Measurements from ENCODE around the gene PRCD. TPM values are rescaled to one million over a fixed set of nuclear protein-coding genes. Genes with fewer than 3 reads are reported as not detected.

The PRCD gene
- polyA plus RNA-seq, 1 of the 3 experiments (the other 2 are of a cell fraction), result 2.2 TPM

DNA sequence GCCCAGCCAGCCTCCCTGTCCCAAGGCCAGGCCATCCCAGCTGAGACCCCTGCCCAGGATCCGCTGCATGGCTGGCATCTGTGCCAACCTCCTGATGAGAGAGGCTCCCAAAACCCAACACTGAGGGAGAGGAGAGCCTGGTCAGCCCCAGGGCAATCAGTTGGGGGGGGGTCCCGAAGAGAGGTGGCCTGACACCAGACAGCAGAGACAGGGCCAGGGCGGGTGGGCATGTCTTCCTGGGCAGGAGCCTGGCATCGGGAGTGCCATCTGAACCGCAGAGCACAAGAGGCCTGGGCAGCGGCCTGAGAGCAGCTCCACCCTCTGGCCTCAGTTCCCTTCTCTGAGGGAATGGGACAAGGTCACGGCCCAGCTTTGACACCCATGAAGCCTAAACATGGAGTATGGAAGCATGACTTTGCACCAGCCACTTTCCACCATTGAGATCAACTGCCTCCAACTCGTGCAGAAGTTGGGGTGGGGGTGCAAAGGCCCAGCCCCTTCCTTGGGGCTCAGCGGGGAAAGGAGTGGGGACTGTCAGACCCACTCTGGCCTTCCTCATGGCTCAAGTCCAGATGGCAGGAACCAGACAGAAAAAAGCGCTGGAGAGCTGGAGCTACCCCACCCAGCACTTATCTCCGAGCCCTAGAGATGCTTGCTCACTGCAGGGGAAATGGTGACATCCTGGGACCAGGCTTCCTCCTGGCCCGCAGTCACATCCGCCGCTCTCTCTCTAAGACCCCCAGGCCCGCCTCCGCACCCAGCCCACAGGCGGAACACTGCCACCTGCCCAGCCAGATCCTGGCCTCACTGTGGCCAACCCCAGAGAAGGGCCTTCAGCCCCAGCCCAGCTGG lies 48.3 kb upstream of the PRCD start:
- H3K79me2 ChIP-seq (ENCODE audit: insufficient read depth), result peaks cover 3% of the 10 kb centered on the region; the same call in 1 of the 2 replicates
- H3K27ac ChIP-seq (ENCODE audit: low read depth in 2 of 2, low read length in 1 of 2), result no peak overlapping the region
- H3K9ac ChIP-seq, result no peak overlapping the region
- POLR2A ChIA-PET, result interaction anchor here (0.6 kb wide), 1 partner anchor 1393 kb away, joined by 3 read pairs; no protein-coding TSS in a partner anchor
- H3K27me3 ChIP-seq (ENCODE audit: insufficient read depth), result no peaks in the 10 kb centered on the region
- CTCF ChIA-PET, result interaction anchor here (1.0 to 56.8 kb wide), 9 partner anchors 2 to 132 kb away, joined by 3 to 1687 read pairs (median 10); partner anchors contain the start of genes AANAT, RHBDF2 and UBE2O
- H3K9me2 ChIP-seq, result no peaks in the 10 kb centered on the region
- no peaks in the 10 kb centered on the region for H4K20me1 ChIP-seq (ENCODE audit: insufficient read depth)
- no peaks in the 10 kb centered on the region for H3K9me3 ChIP-seq
- no peak overlapping the region for H3K4me2 ChIP-seq
- no peak for DNase-seq
- no peak overlapping the region for H3K4me3 ChIP-seq (ENCODE audit: low read depth in 2 of 2, low read length in 1 of 2)
- peaks cover 4% of the 10 kb centered on the region for H3F3A ChIP-seq (replicated peaks; ENCODE audit: insufficient read depth)
- peaks cover 6 to 44% of the 10 kb centered on the region in 2 experiments; a peak in 2 of 4 replicates for H3K4me1 ChIP-seq (ENCODE audit: control insufficient read depth in 1 of 2, insufficient read depth in 2 of 2, low read depth in 1 of 2, low read length in 1 of 2)
- TF ChIP-seq NRF1 (IDR thresholded peaks at IDR 0.05; ENCODE audit: low read depth, low read length), result no peak
- no peak for TF ChIP-seq POLR2AphosphoS5 (IDR thresholded peaks at IDR 0.05; ENCODE audit: low read depth, low read length)
- no peak for TF ChIP-seq FOSL2 (IDR thresholded peaks at IDR 0.05; ENCODE audit: borderline replicate concordance, low read depth)
- TF ChIP-seq SIN3A (IDR thresholded peaks at IDR 0.05; ENCODE audit: borderline replicate concordance, low read depth, low read length), result no peak
- TF ChIP-seq ELF1 (IDR thresholded peaks at IDR 0.05), result no peak
- TF ChIP-seq MEF2A (IDR thresholded peaks at IDR 0.05; ENCODE audit: borderline replicate concordance, low read depth), result no peak
- no peak for TF ChIP-seq MXI1 (IDR thresholded peaks at IDR 0.05; ENCODE audit: low read depth, low read length)
- TF ChIP-seq TAF1 (IDR thresholded peaks at IDR 0.05; ENCODE audit: borderline replicate concordance, low read depth, low read length), result no peak
- no peak for TF ChIP-seq GATA2 (CRISPR knock-in tag; IDR thresholded peaks at IDR 0.05)
- no peak for TF ChIP-seq TEAD4 (IDR thresholded peaks at IDR 0.05; ENCODE audit: borderline replicate concordance, insufficient read depth)
- TF ChIP-seq SMC3 (IDR thresholded peaks at IDR 0.05; ENCODE audit: low read depth, low read length), result no peak
- TF ChIP-seq YY1 (IDR thresholded peaks at IDR 0.05; ENCODE audit: low read depth), result no peak
- TF ChIP-seq, protein P1, sequence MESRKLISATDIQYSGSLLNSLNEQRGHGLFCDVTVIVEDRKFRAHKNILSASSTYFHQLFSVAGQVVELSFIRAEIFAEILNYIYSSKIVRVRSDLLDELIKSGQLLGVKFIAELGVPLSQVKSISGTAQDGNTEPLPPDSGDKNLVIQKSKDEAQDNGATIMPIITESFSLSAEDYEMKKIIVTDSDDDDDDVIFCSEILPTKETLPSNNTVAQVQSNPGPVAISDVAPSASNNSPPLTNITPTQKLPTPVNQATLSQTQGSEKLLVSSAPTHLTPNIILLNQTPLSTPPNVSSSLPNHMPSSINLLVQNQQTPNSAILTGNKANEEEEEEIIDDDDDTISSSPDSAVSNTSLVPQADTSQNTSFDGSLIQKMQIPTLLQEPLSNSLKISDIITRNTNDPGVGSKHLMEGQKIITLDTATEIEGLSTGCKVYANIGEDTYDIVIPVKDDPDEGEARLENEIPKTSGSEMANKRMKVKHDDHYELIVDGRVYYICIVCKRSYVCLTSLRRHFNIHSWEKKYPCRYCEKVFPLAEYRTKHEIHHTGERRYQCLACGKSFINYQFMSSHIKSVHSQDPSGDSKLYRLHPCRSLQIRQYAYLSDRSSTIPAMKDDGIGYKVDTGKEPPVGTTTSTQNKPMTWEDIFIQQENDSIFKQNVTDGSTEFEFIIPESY (IDR thresholded peaks at IDR 0.05; ENCODE audit: borderline replicate concordance, low read depth), result no peak
- TF ChIP-seq FOXM1 (IDR thresholded peaks at IDR 0.05; ENCODE audit: low read depth), result no peak
- no peaks in the 10 kb centered on the region for H3K36me3 ChIP-seq (replicated peaks in 1 of 2; ENCODE audit: control insufficient read depth in 1 of 2, insufficient read depth in 2 of 2, low read length in 1 of 2)
- 95% methylated on average over 13 of the region's 17 CpGs for WGBS (ENCODE audit: low lambda C conversion rate)
- no peak overlapping the region for H2AFZ ChIP-seq (ENCODE audit: low read depth)

Data from SK-N-SH (cell line).